NCI-H2081 (cell line): ENCODE data around the gene CCDC157.

Experiments
- DNase-seq, 2 experiments: peaks; one replicate each; lab custom pipeline; 2025; lab: John Stamatoyannopoulos, UW

The CCDC157 gene

DNA sequence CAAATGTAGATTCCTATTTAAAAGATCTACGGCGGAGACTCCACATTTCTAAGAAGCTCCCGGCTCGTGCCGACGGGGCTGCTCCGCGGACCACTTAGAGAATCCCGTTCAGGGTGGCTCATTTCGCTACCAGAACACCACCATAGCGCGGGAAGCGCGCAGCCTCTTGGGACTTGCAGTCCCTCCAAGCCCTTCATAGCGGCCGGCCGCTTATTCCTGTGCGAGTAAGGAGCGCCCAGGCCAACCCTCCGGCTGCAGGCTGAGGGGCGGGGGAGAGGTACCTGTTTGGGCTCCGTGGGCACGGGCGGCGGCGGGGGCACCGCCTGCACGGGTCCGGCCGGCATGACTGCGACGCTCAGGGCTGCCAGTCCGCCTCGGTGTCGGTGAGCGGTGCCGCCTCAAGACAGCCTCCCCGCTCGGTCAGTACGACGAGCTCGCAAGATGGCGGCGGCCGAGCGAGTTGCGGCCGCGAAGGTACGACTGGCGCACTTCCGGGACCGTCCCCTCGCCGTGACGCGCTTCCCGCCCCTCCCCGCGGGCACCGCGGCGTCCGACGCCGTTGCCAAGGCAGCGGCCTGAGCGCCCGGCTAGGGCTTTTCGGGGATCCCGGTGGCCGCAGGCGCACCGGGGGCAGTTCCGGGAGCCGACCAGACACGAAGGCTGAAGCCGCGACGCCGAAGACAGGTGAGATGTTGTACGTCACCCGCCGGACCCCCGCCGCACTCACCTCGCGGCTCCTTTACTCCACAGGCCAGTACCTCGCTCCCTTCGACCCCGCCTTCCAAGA, at the start of gene CCDC157, which contains the start of gene SF3A1:
CCDC157 (plus strand) TSS at position 559 of the 787 bp plus-strand sequence. CDS start 8,994 bp downstream, outside the sequence.
SF3A1 (minus strand) TSS at position 446 of the 787 bp plus-strand sequence; CDS start at position 344, 102 bp downstream.
- DNase-seq, result peak; percentile 63 to 82

DNA sequence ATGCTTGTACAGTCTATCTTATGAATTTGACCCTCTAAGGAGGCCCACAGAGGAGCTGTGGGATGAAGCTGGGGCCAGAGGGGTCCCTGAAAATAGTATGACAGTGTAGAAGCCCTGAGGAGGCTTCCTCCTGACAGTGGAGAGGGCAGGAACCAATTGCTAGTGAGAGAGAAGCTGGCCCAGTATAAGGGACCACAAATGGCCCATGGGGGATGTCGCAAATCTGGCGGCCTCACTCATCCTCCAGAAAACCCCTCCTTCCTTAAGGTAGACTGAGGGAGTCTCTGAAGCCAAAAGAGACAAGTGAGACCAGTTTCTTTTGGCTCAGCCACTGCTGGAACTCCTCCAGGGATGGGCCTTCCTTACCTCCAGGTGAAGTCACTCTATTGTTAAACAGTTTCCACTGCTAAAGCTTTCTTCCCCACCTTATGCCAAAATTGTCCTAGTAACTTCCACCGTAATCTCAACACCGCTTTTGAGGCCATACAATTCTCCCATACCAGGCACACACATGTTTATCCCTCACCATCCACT, 49.7 kb upstream of the CCDC157 start:
- no peak for DNase-seq

DNA sequence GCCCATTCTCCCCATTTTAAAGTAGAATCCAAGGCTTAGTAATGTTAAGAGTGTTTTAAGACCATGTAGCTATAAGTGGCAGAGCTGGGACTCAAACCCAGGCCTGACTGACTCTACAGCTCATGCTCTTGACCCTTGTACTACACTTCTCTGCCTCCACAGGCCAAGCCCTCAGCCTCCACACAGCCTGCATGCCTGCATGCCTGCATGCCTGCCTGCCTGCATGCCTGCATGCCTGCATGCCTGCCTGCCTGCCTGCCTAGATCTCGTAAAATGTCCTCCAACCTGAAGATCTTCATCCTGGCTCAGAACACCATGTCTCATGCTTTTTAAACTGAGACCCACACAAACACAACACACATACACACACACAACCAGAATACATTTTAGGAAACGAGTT, 48.7 kb upstream of the CCDC157 start:
- DNase-seq, result no peak

GRCh38 chr22:30308518-30309230, 48.1 kb upstream of the CCDC157 start:
- DNase-seq, result no peak

DNA sequence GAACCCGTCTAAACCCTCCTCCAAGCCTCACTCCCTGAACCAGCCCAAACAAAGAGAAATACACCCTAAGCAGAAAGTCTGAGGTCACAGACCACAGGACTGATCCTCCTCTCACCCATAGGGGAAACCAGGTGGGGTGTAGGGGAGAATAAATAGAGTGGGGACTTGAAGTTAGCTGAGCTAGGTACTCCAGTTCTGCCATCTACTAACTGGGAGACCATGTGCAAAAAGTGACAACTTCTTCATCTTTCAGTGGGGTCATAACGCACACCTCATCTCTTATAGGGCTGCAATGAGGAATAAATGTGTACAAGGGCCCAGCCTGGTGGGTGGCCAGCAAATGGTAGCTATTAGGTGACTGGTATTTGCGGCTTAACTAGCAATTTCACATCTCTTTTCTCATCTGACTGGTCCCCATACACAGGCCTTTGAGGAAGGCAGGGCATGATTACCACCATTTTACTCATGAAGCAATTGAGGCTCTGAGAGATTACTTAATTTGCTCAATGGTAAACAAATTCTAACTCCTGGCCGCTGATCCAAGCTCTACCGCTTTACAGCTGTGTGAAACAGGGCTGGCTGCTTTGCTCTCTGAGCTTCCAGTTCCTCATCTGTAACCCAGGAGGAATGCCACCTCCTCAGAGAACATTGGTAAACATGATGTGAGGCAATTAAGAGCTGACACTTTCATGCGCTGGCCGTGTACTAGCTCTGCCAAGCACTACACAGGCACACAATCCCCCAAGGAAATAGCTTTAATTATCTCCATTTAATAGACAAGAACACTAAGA, 46.7 kb upstream of the CCDC157 start:
- peak in 1 of 2 experiments; percentile 3 for DNase-seq

DNA sequence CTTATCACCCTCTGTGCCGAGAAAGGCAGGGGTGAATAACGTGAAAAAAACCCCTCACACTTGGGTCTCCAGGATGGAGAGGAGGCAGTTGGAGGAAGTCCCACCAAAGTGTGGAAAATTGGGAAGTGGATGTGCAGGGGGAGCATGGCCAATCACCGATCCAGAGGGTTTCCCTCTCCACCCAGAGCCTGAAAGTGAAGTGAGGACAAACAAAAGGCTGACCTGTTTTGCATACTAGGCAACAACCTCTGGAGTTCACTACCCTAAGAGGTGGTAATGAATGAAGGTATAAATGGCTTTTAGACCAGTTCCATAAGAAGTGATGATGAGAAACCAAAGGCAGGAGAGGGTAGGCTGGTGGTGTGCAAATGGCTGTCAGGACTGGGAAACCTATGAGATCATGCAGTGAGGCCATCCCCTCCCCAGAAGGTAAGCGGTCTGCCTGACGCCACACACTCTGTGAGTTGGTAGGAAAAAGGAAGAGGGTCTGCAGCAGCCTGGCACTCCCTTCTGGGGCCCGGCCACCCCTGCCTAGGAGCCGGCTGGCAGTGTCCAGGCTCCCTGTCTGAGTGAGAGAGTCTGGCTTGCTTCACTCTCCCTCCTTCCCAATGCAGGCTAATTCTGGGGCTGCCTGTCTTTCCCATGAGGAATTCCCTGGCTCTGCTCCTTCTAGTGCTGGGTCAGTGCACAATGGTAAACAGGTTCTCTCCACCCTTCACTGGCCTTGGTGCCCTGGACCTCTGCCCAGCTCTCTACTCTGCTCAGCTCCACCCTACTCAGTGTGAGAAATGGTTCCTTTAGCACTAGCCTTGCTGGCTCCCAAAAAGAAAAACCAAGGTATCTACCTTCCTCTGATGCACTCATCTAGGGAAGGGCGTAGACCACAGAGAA, 45.7 kb upstream of the CCDC157 start:
- DNase-seq, result no peak

DNA sequence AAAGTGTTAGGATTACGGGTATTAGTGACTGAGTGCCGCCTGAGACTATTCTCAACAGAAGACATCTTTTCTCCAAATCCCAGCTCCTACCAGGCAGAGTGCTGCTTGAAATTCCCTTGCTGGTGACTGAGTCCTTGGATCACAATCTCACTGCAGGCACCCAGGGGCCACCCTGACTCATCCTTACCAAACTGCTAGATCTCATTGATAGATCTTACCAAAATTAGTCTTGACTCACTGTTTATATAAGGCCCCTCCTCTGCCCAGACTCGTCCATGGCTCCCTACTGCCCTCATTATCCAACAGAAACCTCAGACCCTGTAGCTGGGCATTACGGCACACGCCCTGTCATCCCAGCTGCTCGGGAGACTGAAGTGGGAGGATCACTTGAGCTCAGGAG, 44.8 kb upstream of the CCDC157 start:
- DNase-seq, result no peak

DNA sequence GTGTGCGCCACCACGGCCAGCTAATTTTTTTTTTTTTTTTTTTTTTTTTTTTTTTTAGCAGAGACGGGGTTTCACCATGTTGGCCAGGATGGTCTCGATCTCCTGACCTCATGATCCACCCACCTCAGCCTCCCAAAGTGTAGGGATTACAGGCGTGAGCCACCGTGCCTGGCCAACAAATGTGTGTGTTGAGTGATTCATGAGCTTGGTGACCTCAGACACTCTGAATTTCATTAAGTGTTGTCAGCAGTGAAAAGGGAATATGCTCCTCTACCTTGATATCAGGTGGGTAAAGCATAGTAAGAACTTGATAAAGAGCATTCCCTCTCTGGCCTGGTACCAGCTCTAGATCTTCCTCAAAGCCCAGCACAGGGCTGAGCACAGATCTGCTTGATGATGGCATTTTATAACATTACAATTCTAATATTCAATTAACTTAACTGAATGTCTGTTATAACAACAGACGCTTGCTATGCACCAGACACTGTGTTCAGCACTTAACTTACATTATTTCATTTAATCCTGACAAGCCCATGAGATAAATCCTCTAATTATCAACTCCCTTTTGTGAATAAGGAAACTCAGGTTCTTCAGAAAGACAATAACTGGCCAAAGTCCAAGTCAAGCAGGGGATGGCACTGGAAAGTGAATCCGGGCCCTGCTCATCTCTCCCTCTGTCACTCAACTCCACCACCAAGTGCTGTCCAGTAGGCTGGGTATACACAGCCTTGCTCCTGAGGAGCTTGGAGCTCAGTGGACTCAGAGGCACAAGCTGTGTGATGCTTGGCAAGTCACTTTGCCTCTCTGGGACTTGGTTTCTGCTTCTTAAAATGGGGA, 43.1 kb upstream of the CCDC157 start:
- no peak for DNase-seq

DNA sequence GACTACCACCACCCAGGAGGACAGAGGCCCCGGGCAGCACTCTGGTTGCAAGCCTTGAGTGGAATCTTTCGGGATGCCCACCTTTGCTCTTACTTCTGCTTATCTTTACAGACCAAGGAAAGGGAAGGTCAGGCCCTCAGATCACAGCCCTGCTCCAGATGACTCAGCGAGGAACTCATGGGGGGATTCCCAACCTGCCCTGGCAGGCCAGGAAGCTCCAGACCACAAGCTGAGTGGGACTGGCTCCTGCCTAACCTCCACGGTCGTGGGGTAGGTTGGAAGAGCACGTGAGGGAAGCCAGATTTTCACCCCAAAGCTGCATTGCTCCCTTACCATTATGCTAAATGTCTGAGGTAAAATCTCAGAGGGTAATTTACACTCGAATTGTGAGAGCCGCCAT, 41.9 kb upstream of the CCDC157 start:
- no peak for DNase-seq

GRCh38 chr22:30315962-30316576, 40.7 kb upstream of the CCDC157 start:
- DNase-seq, result no peak

DNA sequence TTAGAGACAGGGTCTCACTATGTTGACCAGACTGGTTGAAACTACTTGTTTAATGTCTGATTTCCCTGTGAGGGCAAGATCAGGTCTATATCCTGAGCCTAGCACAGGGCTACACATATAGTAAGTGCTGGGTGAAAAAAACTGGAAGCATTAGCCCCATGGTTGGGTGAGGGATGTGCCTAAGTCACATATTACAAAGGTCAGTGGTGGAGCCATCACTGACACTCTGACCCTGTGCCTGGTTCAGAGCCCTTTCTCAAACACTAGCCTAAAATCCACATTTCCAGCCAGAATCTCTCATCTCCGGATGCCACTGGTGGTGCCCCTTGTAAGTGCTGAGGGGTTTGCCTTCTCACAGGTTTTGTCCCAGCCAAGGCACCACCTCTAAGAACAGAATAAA, 39.0 kb upstream of the CCDC157 start:
- DNase-seq, result no peak

DNA sequence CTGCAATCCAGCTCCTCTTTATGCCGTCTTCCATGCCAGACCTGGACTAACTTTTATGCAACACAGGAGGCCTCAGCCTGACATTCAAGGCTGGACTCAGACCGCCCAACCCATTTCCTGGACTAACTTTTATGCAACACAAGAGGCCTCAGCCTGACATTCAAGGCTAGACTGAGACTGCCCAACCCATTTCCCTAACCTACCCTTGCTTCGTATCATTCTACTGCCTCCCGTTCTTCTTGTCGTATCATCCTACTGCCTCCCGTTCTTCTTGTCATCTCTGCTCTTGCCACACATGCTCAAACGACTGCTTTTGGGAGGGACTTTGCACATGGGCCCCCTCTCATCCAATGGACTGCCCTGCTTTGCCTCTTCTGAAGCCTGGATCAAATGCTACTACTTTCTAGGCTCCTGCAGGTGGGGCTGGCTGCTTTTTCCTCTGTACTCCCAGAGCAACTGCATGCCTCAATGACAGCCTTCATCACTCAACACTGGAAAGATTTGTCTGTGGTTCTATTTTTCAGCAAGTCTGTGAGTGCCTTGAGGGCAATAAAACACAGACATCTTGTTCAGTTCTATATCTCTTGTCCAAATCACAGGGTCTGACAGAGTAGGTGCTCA, 37.9 kb upstream of the CCDC157 start:
- DNase-seq, result no peak

DNA sequence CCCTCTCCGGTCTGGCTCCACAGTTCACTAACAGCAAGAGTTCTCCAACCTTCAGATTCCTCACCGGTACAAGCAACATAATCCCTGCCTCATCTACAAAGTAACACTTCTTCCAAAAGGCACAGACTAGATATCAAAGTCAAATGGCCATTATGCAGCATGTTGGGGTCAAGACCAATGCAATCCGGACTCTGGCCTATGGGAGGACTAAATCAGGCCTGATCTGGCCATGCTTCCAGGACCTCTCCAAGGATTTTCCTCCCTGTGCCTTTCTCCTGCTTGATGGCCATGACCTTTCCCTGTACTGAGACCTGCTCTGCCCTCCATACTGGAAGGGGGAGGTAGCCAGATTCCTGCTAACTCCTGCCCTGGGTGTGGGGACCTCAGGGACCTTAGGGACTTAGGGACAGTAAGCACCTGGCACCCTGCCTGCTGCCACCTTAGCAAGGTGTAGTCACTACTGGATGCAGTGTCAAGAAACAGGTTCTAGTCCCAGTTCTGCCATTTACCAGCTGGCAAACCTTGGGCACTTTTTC, 36.7 kb upstream of the CCDC157 start:
- DNase-seq, result no peak

GRCh38 chr22:30321461-30321860, 35.3 kb upstream of the CCDC157 start:
- no peak for DNase-seq

GRCh38 chr22:30323246-30323645, 33.6 kb upstream of the CCDC157 start:
- no peak for DNase-seq

DNA sequence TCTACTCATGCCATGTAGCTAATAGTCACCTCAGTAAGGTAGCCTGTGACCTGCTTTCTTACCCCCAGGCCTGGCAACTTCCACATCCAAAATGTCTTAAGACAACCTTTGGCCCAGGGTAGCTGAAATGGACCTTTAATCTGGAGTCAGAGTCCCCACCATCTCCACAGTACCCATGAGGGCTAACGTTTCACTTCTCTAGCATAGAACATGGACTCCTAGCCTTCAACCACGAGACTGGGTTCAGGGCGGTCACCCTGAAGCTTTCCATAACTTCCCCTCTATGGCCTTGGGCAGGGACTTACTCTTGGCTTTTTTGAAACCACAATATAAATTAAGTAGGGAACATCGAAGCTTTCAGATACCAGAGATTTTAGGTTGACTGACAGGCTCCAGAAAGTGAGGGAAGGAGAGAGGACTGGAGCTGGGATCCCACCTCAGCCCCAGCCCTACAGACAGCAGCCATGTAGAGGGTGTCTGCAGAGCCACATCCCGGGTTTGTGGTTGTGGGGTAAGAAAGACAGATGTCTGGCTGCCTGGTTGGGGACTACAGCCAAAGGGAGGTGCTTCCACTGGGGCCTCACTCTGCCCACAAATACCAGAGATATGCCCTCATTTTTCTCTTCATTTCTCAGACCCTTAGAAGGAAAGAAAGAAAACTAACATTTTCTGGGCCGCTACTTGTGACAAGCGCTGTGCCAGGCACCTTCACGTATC, 32.6 kb upstream of the CCDC157 start:
- DNase-seq, result no peak

GRCh38 chr22:30325065-30325720, 31.6 kb upstream of the CCDC157 start:
- no peak for DNase-seq

DNA sequence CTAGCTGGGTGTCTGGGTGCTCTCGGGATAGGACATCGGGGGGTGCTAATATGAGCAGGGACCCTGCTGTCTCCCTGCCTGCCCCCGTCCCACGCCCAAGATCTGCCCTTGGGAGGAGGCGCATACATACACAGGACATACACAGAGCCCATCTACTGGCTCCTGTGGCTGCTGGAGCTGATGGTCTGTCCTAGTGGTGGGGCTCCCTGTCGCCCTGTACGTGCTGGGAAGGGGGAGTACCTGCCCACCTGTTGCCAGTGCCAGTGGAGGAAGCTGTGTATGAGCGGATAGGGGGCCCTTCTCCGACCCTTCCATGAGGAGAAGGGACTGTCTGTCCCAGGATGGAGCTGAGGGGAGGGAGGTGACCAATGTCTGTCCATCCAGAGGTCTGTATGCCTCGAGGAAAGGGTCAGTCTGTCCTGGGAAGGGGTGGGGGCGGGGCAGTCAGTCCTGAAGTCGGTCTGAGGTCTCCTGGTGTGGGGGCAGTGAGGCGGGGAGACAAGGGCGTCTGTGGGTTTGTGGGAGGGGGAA, 31.0 kb upstream of the CCDC157 start:
- no peak for DNase-seq
